ELF-1 (cell line): ENCODE data around the gene TNFSF9.
"Not testable (repeated sequence)": the region's sequence is repeated elsewhere in the genome, so short reads cannot be mapped to it uniquely, and the experiment has no call there.

Experiments
- DNase-seq: peaks from one replicate; pipeline ENCODE4 v3.0.0-alpha.2; 2016; ENCODE audit warnings: low read depth, low spot score

Gene TNFSF9

GRCh38 chr19:6508028-6508771, 22.6 kb upstream of the TNFSF9 start:
- DNase-seq: not testable (repeated sequence)

- DNase-seq: no peak
Measured at GRCh38 chr19:6509118-6509971, 21.5 kb upstream of the TNFSF9 start.

- no peak for DNase-seq
Measured at GRCh38 chr19:6510618-6511017, 20.2 kb upstream of the TNFSF9 start.

- DNase-seq: no peak
Measured at GRCh38 chr19:6514089-6514488, 16.7 kb upstream of the TNFSF9 start.

DNA sequence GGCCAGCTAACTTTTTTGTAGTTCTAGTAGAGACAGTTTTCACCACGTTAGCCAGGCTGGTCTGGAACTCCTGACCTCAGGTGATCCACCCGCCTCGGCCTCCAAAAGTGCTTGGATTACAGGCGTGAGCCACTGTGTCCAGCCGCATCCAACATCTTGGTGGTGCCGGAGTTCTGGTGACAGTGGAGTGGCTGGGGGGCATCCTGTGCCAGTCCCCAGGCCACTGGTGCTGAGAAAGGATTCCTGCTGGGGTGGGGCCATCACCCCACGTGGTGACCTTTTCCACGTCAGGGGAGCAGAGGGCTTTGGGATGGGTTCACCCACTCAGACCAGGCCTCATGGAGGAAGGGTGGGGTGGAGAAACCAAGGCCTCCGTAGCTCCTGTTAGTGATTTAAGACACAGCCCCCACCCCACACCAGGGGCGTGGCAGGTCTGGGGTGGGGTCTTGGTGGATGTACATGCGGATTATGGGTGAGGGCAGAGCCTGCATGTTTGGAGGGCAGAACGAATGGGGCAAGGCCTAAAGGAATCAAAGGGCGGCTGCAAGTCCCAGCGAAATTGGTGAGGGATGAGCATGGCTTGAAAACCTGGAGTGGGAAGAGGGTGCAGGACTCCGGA, 15.8 kb upstream of the TNFSF9 start:
- no peak for DNase-seq

DNA sequence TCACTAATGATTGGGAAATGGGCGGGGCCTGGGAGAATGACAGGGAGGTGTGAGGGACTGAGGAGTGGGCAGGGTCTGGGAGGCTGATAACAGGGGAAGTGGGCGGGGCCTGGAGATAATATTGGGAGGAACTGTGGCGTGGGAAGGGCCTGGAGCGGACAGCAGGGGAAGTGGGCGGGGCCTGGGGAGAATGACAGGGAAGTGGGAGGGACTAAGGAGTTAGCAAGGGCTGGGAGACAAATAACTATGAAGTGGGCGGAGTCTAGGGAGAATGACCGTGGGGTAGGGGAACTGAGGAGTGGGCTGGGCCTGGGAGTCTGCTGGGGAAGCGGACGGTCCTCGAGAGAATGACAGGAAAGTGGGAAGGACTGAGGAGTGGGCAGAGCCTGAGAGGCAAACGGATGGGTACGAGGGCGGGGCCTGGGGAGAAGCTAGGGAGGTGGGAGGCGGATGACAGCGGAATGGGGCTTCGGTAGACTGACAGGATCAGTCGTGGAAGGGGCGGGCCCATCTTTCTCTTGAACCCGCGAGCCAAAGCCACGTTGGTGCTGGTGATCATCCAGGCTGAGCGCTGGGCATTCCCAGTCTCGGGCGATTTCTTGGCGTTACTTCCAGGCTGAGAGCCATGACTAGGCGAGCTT, 14.7 kb upstream of the TNFSF9 start:
- peak; percentile 98 for DNase-seq

DNA sequence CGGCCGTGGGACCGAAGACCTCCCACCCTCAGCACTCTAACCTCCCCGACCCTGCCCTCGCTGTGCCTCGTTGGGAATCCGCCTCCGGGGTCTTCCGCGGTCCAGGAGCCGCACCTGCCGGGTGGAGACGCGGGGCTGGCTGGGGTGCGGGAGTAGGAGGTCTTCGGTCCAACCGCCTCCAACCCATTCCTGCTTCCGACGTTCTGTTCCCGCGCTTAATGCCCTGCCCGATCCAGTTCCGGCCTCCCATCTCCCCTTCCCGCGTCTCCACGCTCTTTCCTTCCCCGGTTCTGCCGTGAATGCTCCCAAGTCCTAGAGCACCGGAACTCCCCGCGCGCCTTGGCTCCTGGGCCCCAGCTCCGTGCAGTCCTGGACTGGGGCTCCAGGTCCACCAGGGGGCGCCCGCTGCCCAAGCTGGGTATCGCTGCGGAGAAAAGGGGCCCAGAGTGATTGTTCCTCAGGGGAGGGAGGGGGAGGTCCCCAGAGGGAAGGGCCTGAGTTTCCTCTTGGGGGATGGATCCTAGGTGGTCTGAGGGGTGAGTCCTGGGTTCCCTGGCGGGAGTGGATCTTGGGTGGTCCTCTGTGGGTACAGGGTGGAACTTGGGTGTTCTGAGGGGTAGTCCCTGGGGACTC, 14.1 kb upstream of the TNFSF9 start:
- peak; percentile 93 for DNase-seq

DNA sequence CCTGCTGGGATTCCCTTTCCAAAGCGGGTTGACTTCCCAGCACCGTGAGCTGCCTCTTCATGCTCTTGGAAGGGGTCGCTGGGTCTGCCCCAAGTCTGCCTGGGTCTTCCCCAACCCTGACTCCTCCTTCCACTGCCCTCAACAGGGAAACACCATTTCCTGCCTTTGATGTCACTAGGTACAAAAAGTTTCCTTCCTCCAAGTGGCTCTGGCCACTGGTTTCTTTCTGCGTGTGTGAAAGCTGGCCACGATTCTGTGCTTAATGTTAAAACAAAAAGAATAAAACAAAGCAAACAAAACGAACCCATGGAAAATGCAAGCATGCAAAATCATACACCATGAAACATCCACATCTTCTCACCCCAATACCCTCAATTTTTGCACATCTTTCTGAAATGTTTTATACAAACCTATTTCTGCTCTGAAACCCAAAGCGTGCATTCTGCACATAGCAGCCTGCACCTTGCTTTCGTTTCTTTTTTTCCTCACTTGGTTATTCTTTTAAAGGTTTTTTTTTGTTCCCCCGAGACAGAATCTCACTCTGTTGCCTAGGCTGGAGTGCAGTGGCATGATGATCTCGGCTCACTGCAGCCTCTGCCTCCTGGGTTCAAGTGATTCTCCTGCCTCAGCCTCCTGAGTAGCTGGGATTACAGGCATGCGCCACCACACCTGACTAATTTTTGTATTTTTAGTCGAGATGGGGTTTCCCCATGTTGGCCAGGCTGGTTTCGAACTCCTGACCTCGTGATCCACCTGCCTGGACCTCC, 12.5 kb upstream of the TNFSF9 start:
- DNase-seq: no peak

GRCh38 chr19:6519289-6519688, 11.5 kb upstream of the TNFSF9 start:
- DNase-seq: no peak

- peak; percentile 27 for DNase-seq
Measured at GRCh38 chr19:6521718-6522646, 8.8 kb upstream of the TNFSF9 start.

GRCh38 chr19:6522712-6523111, 8.1 kb upstream of the TNFSF9 start:
- no peak for DNase-seq

GRCh38 chr19:6524311-6524710, 6.5 kb upstream of the TNFSF9 start:
- no peak for DNase-seq

DNA sequence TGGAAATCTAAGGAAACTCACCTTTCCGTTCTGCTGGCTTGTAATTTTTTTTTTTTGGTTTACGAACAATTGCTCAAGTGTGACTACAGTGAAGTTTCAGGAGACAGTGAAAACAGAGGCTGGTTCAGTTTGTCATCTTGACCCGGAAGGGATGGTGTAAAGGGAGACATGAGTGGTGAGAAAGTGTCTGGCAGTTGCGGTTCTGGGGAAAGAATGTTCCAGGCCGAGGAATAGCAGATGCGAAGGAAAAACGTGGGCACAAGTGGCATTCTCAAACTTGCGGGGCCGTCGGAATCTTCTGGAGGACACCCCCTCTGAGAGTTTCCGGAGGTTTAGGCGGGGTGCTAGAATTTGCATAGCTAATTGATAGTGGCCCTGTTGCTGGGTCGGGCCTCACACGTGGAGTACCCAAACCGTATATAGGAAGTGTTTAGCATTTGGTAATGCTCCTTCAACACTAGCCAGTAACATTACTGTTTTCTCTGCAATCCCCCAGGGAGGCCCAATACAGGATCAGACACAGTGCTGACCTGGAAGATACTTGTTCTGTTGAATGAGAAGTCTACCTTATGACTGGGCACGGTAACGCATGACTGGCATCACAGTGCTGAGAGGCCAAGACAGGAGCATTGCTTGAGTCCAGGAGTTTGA, 2.8 kb upstream of the TNFSF9 start:
- no peak for DNase-seq

GRCh38 chr19:6528544-6529121, 2.2 kb upstream of the TNFSF9 start:
- peak; percentile 48 for DNase-seq

GRCh38 chr19:6529351-6529750, 1.5 kb upstream of the TNFSF9 start:
- no peak for DNase-seq

DNA sequence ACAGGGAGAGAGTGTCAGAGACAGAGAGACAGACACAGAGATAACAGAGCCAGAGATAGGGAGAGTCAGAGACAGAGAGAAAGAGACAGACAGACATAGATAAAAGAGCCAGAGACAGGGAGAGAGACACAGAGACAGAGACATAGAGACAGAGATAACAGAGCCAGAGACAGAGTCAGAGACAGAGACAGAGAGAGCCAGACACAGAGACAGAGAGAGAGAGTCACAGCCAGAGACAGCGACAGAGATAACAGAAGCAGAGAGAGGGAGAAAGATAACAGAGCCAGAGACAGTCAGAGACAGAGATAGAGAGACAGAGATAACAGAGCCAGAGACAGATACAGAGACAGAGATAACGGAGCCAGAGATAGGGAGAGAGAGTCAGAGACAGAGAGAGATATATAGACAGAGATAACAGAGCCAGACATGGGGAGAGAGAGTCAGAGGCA, 865 bp upstream of the TNFSF9 start:
- no peak for DNase-seq

DNA sequence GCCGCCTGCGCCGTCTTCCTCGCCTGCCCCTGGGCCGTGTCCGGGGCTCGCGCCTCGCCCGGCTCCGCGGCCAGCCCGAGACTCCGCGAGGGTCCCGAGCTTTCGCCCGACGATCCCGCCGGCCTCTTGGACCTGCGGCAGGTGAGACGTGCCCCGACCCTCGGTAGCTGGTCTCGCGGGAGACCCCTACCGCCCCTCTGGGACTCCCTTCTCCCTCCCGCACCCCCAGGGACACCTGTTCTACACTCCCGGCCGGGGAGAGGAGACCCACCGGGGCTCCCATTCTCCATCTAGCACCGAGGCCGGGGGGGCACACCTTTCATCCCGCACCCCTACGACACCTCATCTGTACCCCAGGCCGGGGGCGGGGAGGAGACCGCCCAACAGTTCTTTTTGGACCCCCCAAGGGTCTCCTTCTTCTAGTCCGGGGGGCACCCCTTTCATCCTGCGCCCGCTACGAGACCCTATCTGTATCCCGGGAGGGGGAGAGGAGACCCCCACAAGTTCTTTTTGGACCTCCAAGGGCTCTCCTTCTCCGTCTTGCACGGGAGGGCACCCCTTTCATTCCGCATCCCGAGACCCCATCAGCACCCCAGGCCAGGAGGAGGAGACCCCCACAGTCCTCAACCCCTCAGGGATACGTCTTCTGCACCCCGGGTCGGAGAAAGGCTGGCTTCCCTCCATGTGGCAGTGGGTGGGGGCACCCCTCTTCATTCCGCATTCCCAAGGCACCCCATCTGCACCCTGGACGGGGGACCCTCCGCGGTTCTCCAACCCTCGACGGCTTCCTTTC, 533 bp downstream of the TNFSF9 start:
- DNase-seq: no peak

- no peak for DNase-seq
Measured at GRCh38 chr19:6531956-6532243, 1.1 kb downstream of the TNFSF9 start.
